Astrocyte (in vitro differentiated cells and primary cell): ENCODE measurements around the gene C14orf119. TPM values are rescaled to one million over a fixed set of nuclear protein-coding genes. Genes with fewer than 3 reads are reported as not detected.
A peak's percentile ranks its signal among the peaks of the same experiment; 100 is the strongest.

Source experiments
- DNase-seq: peaks from one replicate; pipeline ENCODE4 v3.0.0-alpha.2; 2010; ENCODE audit warnings: low read depth
- FAIRE-seq: peaks from 2 replicates; lab custom pipeline; 2011; peaks lifted over from hg19 to GRCh38; lab: Jason Lieb, UNC
- H2AFZ ChIP-seq: 2 replicates; pipeline ENCODE4 v1.6.0; 2012; ENCODE audit warnings: low read depth, low read length, inconsistent platforms
- H3K27ac ChIP-seq: 2 replicates; pipeline ENCODE4 v1.5.1; 2011; ENCODE audit warnings: low read depth, low read length, inconsistent platforms
- H3K27me3 ChIP-seq: 2 replicates; pipeline ENCODE4 v1.6.0; 2011; ENCODE audit warnings: low read length, inconsistent platforms; ENCODE audit not compliant: insufficient read depth
- H3K36me3 ChIP-seq: 2 replicates; pipeline ENCODE4 v1.5.1; 2011; ENCODE audit warnings: low read length, inconsistent platforms; ENCODE audit not compliant: insufficient read depth
- H3K4me1 ChIP-seq: 2 replicates; pipeline ENCODE4 v1.5.1; 2011; ENCODE audit warnings: low read length, inconsistent platforms; ENCODE audit not compliant: insufficient read depth
- H3K4me2 ChIP-seq: 2 replicates; pipeline ENCODE4 v1.6.0; 2012; ENCODE audit warnings: low read length, inconsistent platforms
- H3K4me3 ChIP-seq: 2 replicates; pipeline ENCODE4 v1.5.1; 2011; ENCODE audit warnings: low read depth, mild to moderate bottlenecking, low read length, inconsistent platforms; ENCODE audit not compliant: insufficient read depth
- H3K79me2 ChIP-seq: 2 replicates; pipeline ENCODE4 v1.6.0; 2012; ENCODE audit warnings: mild to moderate bottlenecking, low read length, inconsistent platforms; ENCODE audit not compliant: insufficient read depth
- H3K9ac ChIP-seq: 2 replicates; pipeline ENCODE4 v1.6.0; 2012; ENCODE audit warnings: mild to moderate bottlenecking, low read length, inconsistent platforms
- H3K9me3 ChIP-seq: 2 replicates; pipeline ENCODE4 v1.5.1; 2012; ENCODE audit warnings: low read depth, mild to moderate bottlenecking, low read length, inconsistent platforms; ENCODE audit not compliant: insufficient read depth
- H4K20me1 ChIP-seq: 2 replicates; pipeline ENCODE4 v1.6.0; 2012; ENCODE audit warnings: low read length, inconsistent platforms; ENCODE audit not compliant: insufficient read depth
- H3K27ac Mint-ChIP-seq: one replicate; pipeline ENCODE4 v1.8.0; 2021; ENCODE audit warnings: mild to moderate bottlenecking, mixed read lengths; ENCODE audit not compliant: unreplicated experiment
- H3K27me3 Mint-ChIP-seq: one replicate; pipeline ENCODE4 v1.8.0; 2021; ENCODE audit warnings: low read depth, mixed read lengths; ENCODE audit not compliant: unreplicated experiment
- H3K36me3 Mint-ChIP-seq: one replicate; pipeline ENCODE4 v1.8.0; 2021; ENCODE audit warnings: low read depth, mixed read lengths; ENCODE audit not compliant: unreplicated experiment
- H3K4me1 Mint-ChIP-seq: one replicate; pipeline ENCODE4 v1.8.0; 2021; ENCODE audit warnings: low read depth, mixed read lengths; ENCODE audit not compliant: unreplicated experiment
- H3K4me3 Mint-ChIP-seq: one replicate; pipeline ENCODE4 v1.8.0; 2021; ENCODE audit warnings: mild to moderate bottlenecking, moderate library complexity, mixed read lengths; ENCODE audit not compliant: unreplicated experiment
- H3K9me3 Mint-ChIP-seq: one replicate; pipeline ENCODE4 v1.8.0; 2021; ENCODE audit warnings: mild to moderate bottlenecking, mixed read lengths; ENCODE audit not compliant: unreplicated experiment
- CTCF ChIP-seq: IDR thresholded peaks from 2 replicates; pipeline ENCODE4 v1.5.1; 2011; ENCODE audit warnings: low read depth, mild to moderate bottlenecking, inconsistent platforms, low read length, moderate library complexity; ENCODE audit not compliant: insufficient read depth
- EZH2 ChIP-seq: IDR thresholded peaks from 2 replicates; pipeline ENCODE4 v1.6.1; 2012; ENCODE audit warnings: mild to moderate bottlenecking, low read length, inconsistent platforms; ENCODE audit not compliant: insufficient read depth
- total RNA-seq: library from RNA; stranded (reverse); gene quantifications from 2 replicates; pipeline ENCODE4 v1.2.1, GENCODE V29; 2021

The C14orf119 gene
- total RNA-seq, 1 donor from 2014 or later, result 83.9 TPM

GRCh38 chr14:23142826-23143225 is 47.5 kb downstream of the C14orf119 start:
- Mint-ChIP-seq H3K9me3 (peaks cover 4% of the 10 kb centered on the region), H3K4me3 (no peak overlapping the region), H3K27me3 (peaks cover 22% of the 10 kb centered on the region), H3K4me1 (peaks cover 11% of the 10 kb centered on the region), H3K36me3 (peaks cover under 1% of the 10 kb centered on the region), H3K27ac (no peak overlapping the region)
- H3K79me2 ChIP-seq, result no peaks in the 10 kb centered on the region
- no peak overlapping the region for H2AFZ ChIP-seq
- H3K4me1 ChIP-seq, result no peaks in the 10 kb centered on the region
- no peak overlapping the region for H3K4me2 ChIP-seq
- no peak overlapping the region for H3K27ac ChIP-seq
- no peaks in the 10 kb centered on the region for H3K9me3 ChIP-seq
- no peaks in the 10 kb centered on the region for H4K20me1 ChIP-seq
- FAIRE-seq, result no peak
- H3K27me3 ChIP-seq, result peaks cover 6% of the 10 kb centered on the region
- H3K9ac ChIP-seq, result no peak overlapping the region
- H3K4me3 ChIP-seq, result no peak overlapping the region
- no peak for TF ChIP-seq EZH2
- no peak for TF ChIP-seq CTCF
- DNase-seq, result no peak
- no peaks in the 10 kb centered on the region for H3K36me3 ChIP-seq

DNA sequence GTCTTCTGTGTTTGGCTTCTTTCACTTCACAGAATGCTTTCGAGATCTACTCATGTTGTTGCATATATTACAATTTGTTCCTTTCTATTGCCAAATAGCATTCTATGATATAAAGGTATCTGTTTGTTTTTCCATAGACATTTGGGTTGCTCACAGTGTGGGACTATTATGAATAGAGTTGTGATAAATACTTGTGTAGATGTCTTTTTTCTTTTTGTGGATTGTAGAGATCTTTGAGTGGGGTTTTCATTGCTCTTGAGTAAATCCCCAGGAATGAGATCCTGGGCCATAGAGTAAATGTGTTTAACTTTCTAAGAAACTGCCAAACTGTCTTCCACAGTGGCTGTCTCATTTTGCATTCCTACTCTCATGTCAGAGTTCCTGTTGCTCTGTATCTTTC is 48.6 kb downstream of the C14orf119 start:
- H3K4me3 ChIP-seq, result no peak overlapping the region
- H3K4me1 ChIP-seq, result no peaks in the 10 kb centered on the region
- peaks cover 10% of the 10 kb centered on the region for H3K9me3 Mint-ChIP-seq
- H3K9ac ChIP-seq, result no peak overlapping the region
- H3K36me3 ChIP-seq, result no peaks in the 10 kb centered on the region
- no peak for TF ChIP-seq EZH2
- no peak for TF ChIP-seq CTCF
- peak overlapping the region; percentile 34 for H3K27ac Mint-ChIP-seq
- no peaks in the 10 kb centered on the region for H3K79me2 ChIP-seq
- H3K4me2 ChIP-seq, result no peak overlapping the region
- DNase-seq (no peak), FAIRE-seq (no peak)
- peaks cover 12% of the 10 kb centered on the region for H3K27me3 Mint-ChIP-seq
- peaks cover 11% of the 10 kb centered on the region for H3K4me1 Mint-ChIP-seq
- no peaks in the 10 kb centered on the region for H4K20me1 ChIP-seq
- H3K27me3 ChIP-seq, result peaks cover 6% of the 10 kb centered on the region
- H3K9me3 ChIP-seq, result no peaks in the 10 kb centered on the region
- no peak overlapping the region for H2AFZ ChIP-seq
- H3K4me3 Mint-ChIP-seq, result no peak overlapping the region
- H3K27ac ChIP-seq, result no peak overlapping the region
- peaks cover 2% of the 10 kb centered on the region for H3K36me3 Mint-ChIP-seq

- Histone ChIP-seq H3K27me3 (peaks cover 6% of the 10 kb centered on the region), H3K36me3 (no peaks in the 10 kb centered on the region), H3K9me3 (no peaks in the 10 kb centered on the region), H3K27ac (no peak overlapping the region), H3K79me2 (no peaks in the 10 kb centered on the region), H3K4me3 (no peak overlapping the region), H3K4me1 (no peaks in the 10 kb centered on the region), H3K4me2 (no peak overlapping the region), H3K9ac (no peak overlapping the region), H2AFZ (no peak overlapping the region), H4K20me1 (no peaks in the 10 kb centered on the region)
- TF ChIP-seq EZH2 (no peak), CTCF (no peak)
- H3K4me1 Mint-ChIP-seq, result peaks cover 11% of the 10 kb centered on the region
- peaks cover 10% of the 10 kb centered on the region for H3K9me3 Mint-ChIP-seq
- FAIRE-seq (no peak), DNase-seq (no peak)
- H3K27me3 Mint-ChIP-seq, result peaks cover 3% of the 10 kb centered on the region
- H3K4me3 Mint-ChIP-seq, result peak overlapping the region; percentile 30
- H3K36me3 Mint-ChIP-seq, result peaks cover 2% of the 10 kb centered on the region
- H3K27ac Mint-ChIP-seq, result no peak overlapping the region
Observed at GRCh38 chr14:23145794-23146350, 50.6 kb downstream of the C14orf119 start.
